ENCODE measurements around the gene LARP1B.

DNA sequence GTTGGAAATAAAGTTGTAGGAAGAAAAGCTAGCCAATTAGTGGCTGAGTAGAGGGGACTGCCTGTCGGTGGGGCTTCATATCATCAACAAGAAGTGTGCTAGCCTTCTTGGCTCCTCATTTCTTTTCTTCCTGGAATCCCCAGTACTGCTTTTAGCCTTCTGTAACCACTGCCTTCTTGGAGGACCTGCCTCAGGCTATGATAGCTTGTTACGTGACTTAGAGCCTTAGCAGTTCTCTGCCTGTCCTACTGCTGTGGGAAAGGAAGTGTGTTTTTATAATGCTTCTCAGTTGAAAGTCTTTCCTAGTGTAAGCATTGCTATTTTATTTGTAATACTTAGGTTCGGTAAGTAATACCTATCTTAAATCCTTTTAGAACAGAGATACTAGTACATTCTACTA lies 61.9 kb downstream of the LARP1B start:
- TF ChIP-seq, protein P1, sequence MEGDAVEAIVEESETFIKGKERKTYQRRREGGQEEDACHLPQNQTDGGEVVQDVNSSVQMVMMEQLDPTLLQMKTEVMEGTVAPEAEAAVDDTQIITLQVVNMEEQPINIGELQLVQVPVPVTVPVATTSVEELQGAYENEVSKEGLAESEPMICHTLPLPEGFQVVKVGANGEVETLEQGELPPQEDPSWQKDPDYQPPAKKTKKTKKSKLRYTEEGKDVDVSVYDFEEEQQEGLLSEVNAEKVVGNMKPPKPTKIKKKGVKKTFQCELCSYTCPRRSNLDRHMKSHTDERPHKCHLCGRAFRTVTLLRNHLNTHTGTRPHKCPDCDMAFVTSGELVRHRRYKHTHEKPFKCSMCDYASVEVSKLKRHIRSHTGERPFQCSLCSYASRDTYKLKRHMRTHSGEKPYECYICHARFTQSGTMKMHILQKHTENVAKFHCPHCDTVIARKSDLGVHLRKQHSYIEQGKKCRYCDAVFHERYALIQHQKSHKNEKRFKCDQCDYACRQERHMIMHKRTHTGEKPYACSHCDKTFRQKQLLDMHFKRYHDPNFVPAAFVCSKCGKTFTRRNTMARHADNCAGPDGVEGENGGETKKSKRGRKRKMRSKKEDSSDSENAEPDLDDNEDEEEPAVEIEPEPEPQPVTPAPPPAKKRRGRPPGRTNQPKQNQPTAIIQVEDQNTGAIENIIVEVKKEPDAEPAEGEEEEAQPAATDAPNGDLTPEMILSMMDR (IDR thresholded peaks at IDR 0.05 in 2 of 3, conservative IDR thresholded peaks at IDR 0.05 in 1 of 3; ENCODE audit: borderline replicate concordance in 1 of 3, insufficient read depth in 1 of 3, low read depth in 2 of 3, low read length in 2 of 3): no peak
- TF ChIP-seq, protein P2, sequence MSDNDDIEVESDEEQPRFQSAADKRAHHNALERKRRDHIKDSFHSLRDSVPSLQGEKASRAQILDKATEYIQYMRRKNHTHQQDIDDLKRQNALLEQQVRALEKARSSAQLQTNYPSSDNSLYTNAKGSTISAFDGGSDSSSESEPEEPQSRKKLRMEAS (IDR thresholded peaks at IDR 0.05): no peak
- TF ChIP-seq JUND (IDR thresholded peaks at IDR 0.05) (no peak), RAD21 (IDR thresholded peaks at IDR 0.05; ENCODE audit: low read depth) (no peak)
